A549 (cell line): Measurements from ENCODE around the gene ORC6.

Experiments
- EP300 ChIP-seq, 2 experiments: fragments of >200 bp; sonication (Bioruptor Twin); formaldehyde crosslinking; IDR thresholded peaks; 2 replicates in 1 of 2; 3 replicates in 1 of 2; pipeline ENCODE4 v1.6.1; 2016 to 2017
- HDAC2 ChIP-seq: fragments of 200-600 bp; sonication (generic); IDR thresholded peaks from 2 replicates; pipeline ENCODE4 v1.6.1; 2016
- JUN ChIP-seq, 2 experiments: fragments of >200 bp; sonication (Bioruptor Twin); formaldehyde crosslinking; IDR thresholded peaks; 2 replicates in 1 of 2; 3 replicates in 1 of 2; pipeline ENCODE4 v1.6.1; 2016 to 2017
- NPAS2 ChIP-seq: fragments of 250-450 bp; sonication (Bioruptor Pico); IDR thresholded peaks from 2 replicates; pipeline ENCODE4 v1.8.0; 2022; ENCODE audit warnings: mild to moderate bottlenecking, moderate library complexity, borderline replicate concordance
- POLR2A ChIP-seq: IDR thresholded peaks from 2 replicates; pipeline ENCODE4 v1.6.1; 2012; ENCODE audit warnings: mild to moderate bottlenecking, low read length
- RAD21 ChIP-seq, 2 experiments: fragments of >200 bp in 1 of 2; sonication (Bioruptor Twin) in 1 of 2; formaldehyde crosslinking in 1 of 2; IDR thresholded peaks in 1 of 2; conservative IDR thresholded peaks in 1 of 2; 2 replicates in 1 of 2; 3 replicates in 1 of 2; pipeline ENCODE4 v1.6.1; 2012 to 2018; ENCODE audit warnings: inconsistent platforms in 1 of 2
- RFX5 ChIP-seq: fragments of 450-650 bp; IDR thresholded peaks from 2 replicates; pipeline ENCODE4 v1.7.1; 2014; ENCODE audit warnings: antibody characterized with exemption, mild to moderate bottlenecking, moderate library complexity
- SREBF2 ChIP-seq: fragments of 450-650 bp; IDR thresholded peaks from 2 replicates; pipeline ENCODE4 v1.6.1; 2014; ENCODE audit warnings: mild to moderate bottlenecking, moderate library complexity
- TP53 ChIP-seq: fragments of 250-450 bp; sonication (Bioruptor Pico); IDR thresholded peaks from 2 replicates; pipeline ENCODE4 v1.5.0; 2021; ENCODE audit warnings: mild to moderate bottlenecking, moderate library complexity
- ZNF302 ChIP-seq: fragments of 250-450 bp; sonication (Bioruptor Pico); IDR thresholded peaks from 2 replicates; pipeline ENCODE4 v1.9.0; 2021; ENCODE audit warnings: inconsistent platforms, mild to moderate bottlenecking, moderate library complexity
- TF ChIP-seq, protein P1 (sequence below): fragments of >200 bp; sonication (Bioruptor Twin); formaldehyde crosslinking; IDR thresholded peaks from 3 replicates; pipeline ENCODE4 v1.5.1; 2016
- TF ChIP-seq, protein P2 (sequence below): IDR thresholded peaks from 2 replicates; pipeline ENCODE4 v1.6.1; 2012
- TF ChIP-seq, protein P3 (sequence below): fragments of 200-600 bp; sonication (generic); IDR thresholded peaks from 2 replicates; pipeline ENCODE4 v1.6.1; 2016; ENCODE audit warnings: antibody characterized with exemption, mild to moderate bottlenecking, moderate library complexity

DNA sequence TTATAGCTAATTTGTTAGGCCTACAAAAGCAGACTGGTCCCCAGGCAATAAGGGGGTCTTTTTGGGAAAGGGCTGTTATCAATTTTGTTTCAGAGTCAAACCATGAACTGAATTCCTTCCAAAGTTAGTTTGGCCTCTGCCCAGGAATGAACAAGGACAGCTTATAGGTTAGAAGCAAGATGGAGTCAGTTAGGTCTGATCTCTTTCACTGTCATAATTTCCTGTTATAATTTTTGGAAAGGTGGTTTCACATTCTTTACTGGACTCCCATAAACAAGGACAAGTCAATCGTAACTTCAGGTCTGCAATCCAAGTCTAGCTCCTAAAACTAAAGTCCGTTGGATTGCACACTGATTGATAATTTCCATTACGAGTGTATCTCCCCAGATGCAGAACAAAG is 38.2 kb upstream of the ORC6 start:
- TF ChIP-seq, protein P1, sequence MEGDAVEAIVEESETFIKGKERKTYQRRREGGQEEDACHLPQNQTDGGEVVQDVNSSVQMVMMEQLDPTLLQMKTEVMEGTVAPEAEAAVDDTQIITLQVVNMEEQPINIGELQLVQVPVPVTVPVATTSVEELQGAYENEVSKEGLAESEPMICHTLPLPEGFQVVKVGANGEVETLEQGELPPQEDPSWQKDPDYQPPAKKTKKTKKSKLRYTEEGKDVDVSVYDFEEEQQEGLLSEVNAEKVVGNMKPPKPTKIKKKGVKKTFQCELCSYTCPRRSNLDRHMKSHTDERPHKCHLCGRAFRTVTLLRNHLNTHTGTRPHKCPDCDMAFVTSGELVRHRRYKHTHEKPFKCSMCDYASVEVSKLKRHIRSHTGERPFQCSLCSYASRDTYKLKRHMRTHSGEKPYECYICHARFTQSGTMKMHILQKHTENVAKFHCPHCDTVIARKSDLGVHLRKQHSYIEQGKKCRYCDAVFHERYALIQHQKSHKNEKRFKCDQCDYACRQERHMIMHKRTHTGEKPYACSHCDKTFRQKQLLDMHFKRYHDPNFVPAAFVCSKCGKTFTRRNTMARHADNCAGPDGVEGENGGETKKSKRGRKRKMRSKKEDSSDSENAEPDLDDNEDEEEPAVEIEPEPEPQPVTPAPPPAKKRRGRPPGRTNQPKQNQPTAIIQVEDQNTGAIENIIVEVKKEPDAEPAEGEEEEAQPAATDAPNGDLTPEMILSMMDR = no peak
- no peak for TF ChIP-seq POLR2A
- TF ChIP-seq RFX5 = no peak
- TF ChIP-seq RAD21 (conservative IDR thresholded peaks at IDR 0.05 in 1 of 2, IDR thresholded peaks at IDR 0.05 in 1 of 2) = no peak
- no peak for TF ChIP-seq EP300 (IDR thresholded peaks at IDR 0.05)
- TF ChIP-seq SREBF2 = no peak
- TF ChIP-seq, protein P2, sequence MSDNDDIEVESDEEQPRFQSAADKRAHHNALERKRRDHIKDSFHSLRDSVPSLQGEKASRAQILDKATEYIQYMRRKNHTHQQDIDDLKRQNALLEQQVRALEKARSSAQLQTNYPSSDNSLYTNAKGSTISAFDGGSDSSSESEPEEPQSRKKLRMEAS = no peak
- TF ChIP-seq, protein P3, sequence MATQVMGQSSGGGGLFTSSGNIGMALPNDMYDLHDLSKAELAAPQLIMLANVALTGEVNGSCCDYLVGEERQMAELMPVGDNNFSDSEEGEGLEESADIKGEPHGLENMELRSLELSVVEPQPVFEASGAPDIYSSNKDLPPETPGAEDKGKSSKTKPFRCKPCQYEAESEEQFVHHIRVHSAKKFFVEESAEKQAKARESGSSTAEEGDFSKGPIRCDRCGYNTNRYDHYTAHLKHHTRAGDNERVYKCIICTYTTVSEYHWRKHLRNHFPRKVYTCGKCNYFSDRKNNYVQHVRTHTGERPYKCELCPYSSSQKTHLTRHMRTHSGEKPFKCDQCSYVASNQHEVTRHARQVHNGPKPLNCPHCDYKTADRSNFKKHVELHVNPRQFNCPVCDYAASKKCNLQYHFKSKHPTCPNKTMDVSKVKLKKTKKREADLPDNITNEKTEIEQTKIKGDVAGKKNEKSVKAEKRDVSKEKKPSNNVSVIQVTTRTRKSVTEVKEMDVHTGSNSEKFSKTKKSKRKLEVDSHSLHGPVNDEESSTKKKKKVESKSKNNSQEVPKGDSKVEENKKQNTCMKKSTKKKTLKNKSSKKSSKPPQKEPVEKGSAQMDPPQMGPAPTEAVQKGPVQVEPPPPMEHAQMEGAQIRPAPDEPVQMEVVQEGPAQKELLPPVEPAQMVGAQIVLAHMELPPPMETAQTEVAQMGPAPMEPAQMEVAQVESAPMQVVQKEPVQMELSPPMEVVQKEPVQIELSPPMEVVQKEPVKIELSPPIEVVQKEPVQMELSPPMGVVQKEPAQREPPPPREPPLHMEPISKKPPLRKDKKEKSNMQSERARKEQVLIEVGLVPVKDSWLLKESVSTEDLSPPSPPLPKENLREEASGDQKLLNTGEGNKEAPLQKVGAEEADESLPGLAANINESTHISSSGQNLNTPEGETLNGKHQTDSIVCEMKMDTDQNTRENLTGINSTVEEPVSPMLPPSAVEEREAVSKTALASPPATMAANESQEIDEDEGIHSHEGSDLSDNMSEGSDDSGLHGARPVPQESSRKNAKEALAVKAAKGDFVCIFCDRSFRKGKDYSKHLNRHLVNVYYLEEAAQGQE = no peak
- TF ChIP-seq TP53 (CRISPR knock-in tag) = no peak
- TF ChIP-seq HDAC2 = no peak
- TF ChIP-seq NPAS2 (CRISPR knock-in tag) = no peak
- no peak for TF ChIP-seq JUN (IDR thresholded peaks at IDR 0.05)
- TF ChIP-seq ZNF302 (CRISPR knock-in tag) = no peak
